ENCODE results near the gene MAST4.

DNA sequence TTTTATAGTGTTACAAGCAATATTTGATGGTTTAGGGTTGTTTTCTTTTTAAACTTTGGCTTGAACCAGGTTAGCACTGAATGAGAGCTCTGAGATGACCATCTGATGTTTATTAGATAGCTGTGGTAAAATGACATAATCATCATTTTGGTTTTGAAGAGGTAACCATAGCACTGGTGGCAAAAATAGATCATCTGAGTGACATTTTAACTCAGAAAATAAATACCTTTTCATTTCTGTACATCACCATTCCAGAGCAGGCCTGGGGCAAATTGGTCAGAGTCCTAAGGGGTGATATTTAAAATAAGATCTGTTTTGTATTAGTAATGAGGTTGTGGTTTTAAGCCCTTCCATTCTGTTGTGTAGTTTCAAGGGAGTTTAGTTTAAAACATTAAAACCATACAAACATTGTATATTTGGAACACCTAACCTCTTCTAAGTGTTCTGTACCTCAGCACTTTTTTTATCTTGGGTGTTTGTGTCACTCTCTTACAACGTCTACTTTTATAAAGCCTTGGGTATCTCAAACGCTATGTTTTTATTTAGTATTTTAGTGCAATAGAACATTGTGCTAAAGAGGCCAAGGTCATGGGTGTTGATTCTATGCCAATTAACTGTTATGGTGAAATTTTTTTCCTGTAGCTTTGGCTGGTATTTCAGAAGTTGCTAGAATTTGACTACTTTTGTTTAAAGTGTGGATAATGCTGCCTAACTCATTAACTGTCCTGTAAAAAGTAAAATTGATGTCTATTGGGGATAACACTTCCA, 434.3 kb downstream of the MAST4 start:
- TF ChIP-seq, protein P1, sequence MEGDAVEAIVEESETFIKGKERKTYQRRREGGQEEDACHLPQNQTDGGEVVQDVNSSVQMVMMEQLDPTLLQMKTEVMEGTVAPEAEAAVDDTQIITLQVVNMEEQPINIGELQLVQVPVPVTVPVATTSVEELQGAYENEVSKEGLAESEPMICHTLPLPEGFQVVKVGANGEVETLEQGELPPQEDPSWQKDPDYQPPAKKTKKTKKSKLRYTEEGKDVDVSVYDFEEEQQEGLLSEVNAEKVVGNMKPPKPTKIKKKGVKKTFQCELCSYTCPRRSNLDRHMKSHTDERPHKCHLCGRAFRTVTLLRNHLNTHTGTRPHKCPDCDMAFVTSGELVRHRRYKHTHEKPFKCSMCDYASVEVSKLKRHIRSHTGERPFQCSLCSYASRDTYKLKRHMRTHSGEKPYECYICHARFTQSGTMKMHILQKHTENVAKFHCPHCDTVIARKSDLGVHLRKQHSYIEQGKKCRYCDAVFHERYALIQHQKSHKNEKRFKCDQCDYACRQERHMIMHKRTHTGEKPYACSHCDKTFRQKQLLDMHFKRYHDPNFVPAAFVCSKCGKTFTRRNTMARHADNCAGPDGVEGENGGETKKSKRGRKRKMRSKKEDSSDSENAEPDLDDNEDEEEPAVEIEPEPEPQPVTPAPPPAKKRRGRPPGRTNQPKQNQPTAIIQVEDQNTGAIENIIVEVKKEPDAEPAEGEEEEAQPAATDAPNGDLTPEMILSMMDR (optimal IDR thresholded peaks at IDR 0.05 in 1 of 3, IDR thresholded peaks at IDR 0.05 in 1 of 3, conservative IDR thresholded peaks at IDR 0.05 in 1 of 3; ENCODE audit: extremely low read depth in 1 of 3, insufficient read depth in 2 of 3, low read length in 3 of 3), result no peak
- TF ChIP-seq EZH2 (IDR thresholded peaks at IDR 0.05; ENCODE audit: low read length), result no peak

Data from keratinocyte (primary cell).